Progenitor cell of endocrine pancreas (in vitro differentiated cells): ENCODE data around the gene CLCF1. TPM values are rescaled to one million over a fixed set of nuclear protein-coding genes. Genes with fewer than 3 reads are reported as not detected.

Experiments used
- DNase-seq: peaks from one replicate; pipeline ENCODE4 v3.0.0; 2021; ENCODE audit warnings: low spot score; ENCODE audit not compliant: unreplicated experiment
- H3K27ac Mint-ChIP-seq: 2 replicates; pipeline ENCODE4 v1.8.0; 2021; ENCODE audit warnings: mild to moderate bottlenecking, moderate library complexity, mixed read lengths
- H3K27me3 Mint-ChIP-seq: 2 replicates; pipeline ENCODE4 v1.8.0; 2021; ENCODE audit warnings: mixed read lengths
- H3K36me3 Mint-ChIP-seq: 2 replicates; pipeline ENCODE4 v1.8.0; 2022; ENCODE audit warnings: mixed read lengths; ENCODE audit not compliant: insufficient read depth
- H3K4me1 Mint-ChIP-seq: 2 replicates; pipeline ENCODE4 v1.8.0; 2021; ENCODE audit warnings: low read depth, mixed read lengths
- H3K4me3 Mint-ChIP-seq: 2 replicates; pipeline ENCODE4 v1.8.0; 2021; ENCODE audit warnings: low read depth, mild to moderate bottlenecking, moderate library complexity, mixed read lengths
- H3K9me3 Mint-ChIP-seq: 2 replicates; pipeline ENCODE4 v1.8.0; 2021; ENCODE audit warnings: low read depth, mixed read lengths
- CTCF ChIP-seq: fragments of 200-600 bp; sonication (generic); IDR thresholded peaks from one replicate; pipeline ENCODE4 v1.5.0; 2021; ENCODE audit warnings: antibody characterized with exemption, mild to moderate bottlenecking; ENCODE audit not compliant: unreplicated experiment
- total RNA-seq: library from RNA; stranded (reverse); gene quantifications from 2 replicates; pipeline ENCODE4 v1.2.1, GENCODE V29; 2021

CLCF1 gene
- total RNA-seq, 1 donor from 2014 or later, result 6.9 TPM

GRCh38 chr11:67315325-67315909, 58.0 kb downstream of the CLCF1 start:
- Mint-ChIP-seq H3K4me1 (peaks cover 11% of the 10 kb centered on the region), H3K27ac (no peak overlapping the region), H3K4me3 (peak overlapping the region; percentile 17), H3K9me3 (no peaks in the 10 kb centered on the region), H3K36me3 (no peaks in the 10 kb centered on the region), H3K27me3 (no peaks in the 10 kb centered on the region)
- TF ChIP-seq CTCF, result no peak
- DNase-seq, result no peak

- H3K4me3 Mint-ChIP-seq, result no peak overlapping the region
Observed at GRCh38 chr11:67314218-67314617, 59.2 kb downstream of the CLCF1 start.

More at GRCh38 chr11:67314218-67314617, 59.2 kb downstream of the CLCF1 start:
- DNase-seq, result no peak
- Mint-ChIP-seq H3K9me3 (no peaks in the 10 kb centered on the region), H3K4me1 (peaks cover 11% of the 10 kb centered on the region), H3K27me3 (no peaks in the 10 kb centered on the region), H3K36me3 (no peaks in the 10 kb centered on the region), H3K27ac (no peak overlapping the region)
- TF ChIP-seq CTCF, result no peak

Other genes starting within 250 kb of the CLCF1 start
- gene GRK2, start 107.1 kb downstream of the CLCF1 start, total RNA-seq, result 52.9 and 53.0 TPM in 2 replicates
- 74.9 and 76.0 TPM in 2 replicates for gene ANKRD13D, start 84.3 kb downstream of the CLCF1 start, total RNA-seq
- 48.9 and 56.9 TPM in 2 replicates for gene SSH3, start 70.1 kb downstream of the CLCF1 start, total RNA-seq
- gene POLD4, start 20.1 kb downstream of the CLCF1 start, total RNA-seq, result 19.8 and 21.1 TPM in 2 replicates
- gene RAD9A, start 18.4 kb upstream of the CLCF1 start, total RNA-seq, result 39.0 and 49.1 TPM in 2 replicates
- 140 and 145 TPM in 2 replicates for gene PPP1CA, start 28.3 kb upstream of the CLCF1 start, total RNA-seq
- gene TBC1D10C, start 30.5 kb upstream of the CLCF1 start, total RNA-seq, result 0.24 TPM in 1 of 2 replicates, not detected in the other
- gene CARNS1, start 42.1 kb upstream of the CLCF1 start, total RNA-seq, result 0.29 and 0.53 TPM in 2 replicates
- 51.7 and 53.8 TPM in 2 replicates for gene RPS6KB2, start 54.9 kb upstream of the CLCF1 start, total RNA-seq
- 0.73 and 2.3 TPM in 2 replicates for gene PTPRCAP, start 64.1 kb upstream of the CLCF1 start, total RNA-seq
- 86.7 and 90.5 TPM in 2 replicates for gene CORO1B, start 69.9 kb upstream of the CLCF1 start, total RNA-seq
- not detected in 2 replicates for gene GPR152, start 79.1 kb upstream of the CLCF1 start, total RNA-seq
- 0.18 TPM in 1 of 2 replicates, not detected in the other for gene CABP4, start 81.8 kb upstream of the CLCF1 start, total RNA-seq
- gene TMEM134, start 95.7 kb upstream of the CLCF1 start, total RNA-seq, result 63.3 and 68.6 TPM in 2 replicates
- gene AIP, start 109.4 kb upstream of the CLCF1 start, total RNA-seq, result 39.2 and 39.5 TPM in 2 replicates
- gene PITPNM1, start 131.8 kb upstream of the CLCF1 start, total RNA-seq, result 67.9 and 76.3 TPM in 2 replicates
- gene CDK2AP2, start 134.6 kb upstream of the CLCF1 start, total RNA-seq, result 35.0 and 35.7 TPM in 2 replicates
- gene CABP2, start 149.8 kb upstream of the CLCF1 start, total RNA-seq, result not detected in 2 replicates
- gene GSTP1, start 210.2 kb upstream of the CLCF1 start, total RNA-seq, result 978 and 982 TPM in 2 replicates
- 137 and 150 TPM in 2 replicates for gene NDUFV1, start 233.3 kb upstream of the CLCF1 start, total RNA-seq